Measurements from ENCODE around the gene ADORA1.

Gene ADORA1

GRCh38 chr1:203121186-203122015 lies 6.1 kb upstream of the ADORA1 start:
- DNase-seq (ENCODE audit: low read depth in 2 of 2) = no peak

- DNase-seq (ENCODE audit: low read depth in 2 of 2) = no peak
These were observed 5.4 kb upstream of the ADORA1 start for GRCh38 chr1:203122159-203122558.

GRCh38 chr1:203124011-203124410 lies 3.5 kb upstream of the ADORA1 start:
- no peak for DNase-seq (ENCODE audit: low read depth in 2 of 2)

- no peak for DNase-seq (ENCODE audit: low read depth in 2 of 2)
These were observed 2.8 kb upstream of the ADORA1 start for GRCh38 chr1:203124546-203125317.

- no peak for DNase-seq (ENCODE audit: low read depth in 2 of 2)
These were observed 1.2 kb upstream of the ADORA1 start for GRCh38 chr1:203126151-203126865.

- no peak for DNase-seq (ENCODE audit: low read depth in 2 of 2)
These were observed 460 bp upstream of the ADORA1 start for GRCh38 chr1:203126866-203127665.

DNA sequence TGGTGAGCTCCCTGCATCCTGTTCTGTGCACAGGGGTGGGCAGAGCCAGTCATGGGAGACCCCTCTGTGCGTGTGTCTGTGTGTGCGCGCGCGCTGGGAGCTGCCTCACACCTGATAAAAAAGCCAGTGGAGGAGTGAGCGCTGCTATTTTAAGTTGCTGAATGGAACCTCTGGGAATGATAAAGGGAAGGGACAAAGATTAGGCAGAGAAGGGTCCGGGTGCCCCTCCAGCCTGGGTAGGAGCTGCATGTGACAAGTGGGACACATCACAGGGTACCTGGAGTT lies 847 bp downstream of the ADORA1 start:
- DNase-seq (ENCODE audit: low read depth in 2 of 2) = no peak

DNA sequence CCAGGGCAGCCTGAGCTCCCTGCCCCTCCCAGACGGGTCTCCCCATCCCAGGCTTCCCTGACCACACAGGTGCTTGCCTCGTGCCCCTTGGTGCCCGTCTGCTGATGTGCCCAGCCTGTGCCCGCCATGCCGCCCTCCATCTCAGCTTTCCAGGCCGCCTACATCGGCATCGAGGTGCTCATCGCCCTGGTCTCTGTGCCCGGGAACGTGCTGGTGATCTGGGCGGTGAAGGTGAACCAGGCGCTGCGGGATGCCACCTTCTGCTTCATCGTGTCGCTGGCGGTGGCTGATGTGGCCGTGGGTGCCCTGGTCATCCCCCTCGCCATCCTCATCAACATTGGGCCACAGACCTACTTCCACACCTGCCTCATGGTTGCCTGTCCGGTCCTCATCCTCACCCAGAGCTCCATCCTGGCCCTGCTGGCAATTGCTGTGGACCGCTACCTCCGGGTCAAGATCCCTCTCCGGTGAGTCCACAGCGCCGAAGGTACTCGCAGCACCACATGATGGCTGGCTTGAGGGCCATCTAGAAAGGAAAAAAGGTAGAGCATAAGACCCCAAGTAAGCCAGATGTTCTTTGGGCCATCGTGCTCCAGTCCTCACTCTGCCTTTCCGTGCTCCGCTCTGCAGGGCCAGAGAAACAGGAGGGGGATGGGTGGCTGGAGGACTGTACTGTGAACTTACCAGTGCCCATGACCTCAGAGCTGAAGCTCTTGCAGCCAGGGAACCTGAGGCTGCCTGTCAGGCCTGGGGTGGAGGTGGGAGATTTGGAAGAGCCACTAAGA lies 1.4 kb downstream of the ADORA1 start:
- no peak for DNase-seq (ENCODE audit: low read depth in 2 of 2)

DNA sequence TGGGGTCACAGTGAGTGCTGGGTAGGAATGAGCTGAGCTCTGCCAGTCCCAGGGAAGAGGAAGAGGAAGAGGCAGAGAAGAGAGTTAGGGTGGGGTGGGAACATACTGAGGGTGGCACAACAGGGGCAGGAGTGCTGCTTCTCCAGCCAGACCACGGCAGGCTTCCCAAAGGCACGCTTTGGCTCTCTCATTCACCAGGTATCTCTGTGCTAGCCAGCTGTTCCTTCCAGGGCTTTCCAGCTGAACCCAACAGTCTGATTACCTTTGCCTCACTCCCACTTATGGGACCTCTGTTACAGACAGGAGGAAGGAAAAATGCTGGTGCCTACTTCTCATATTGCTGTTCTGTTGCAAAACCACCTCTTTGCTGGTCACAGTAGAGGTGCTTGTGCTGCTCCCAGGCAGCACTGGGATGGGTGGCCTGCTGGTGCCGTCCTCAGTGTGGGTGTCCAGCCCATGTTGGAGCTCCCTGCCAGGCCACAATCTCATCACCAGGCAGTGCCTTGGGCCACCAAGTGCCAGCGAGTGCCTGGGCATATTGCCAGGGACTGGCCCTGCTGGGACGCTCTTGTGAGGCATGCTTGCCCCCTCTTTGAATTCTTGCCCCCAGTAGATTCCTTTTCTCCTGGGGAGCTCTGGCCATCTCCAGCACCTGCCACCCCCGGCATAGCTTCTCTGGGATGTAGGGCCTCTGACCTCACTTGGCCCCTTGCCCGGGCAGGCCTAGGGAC lies 2.1 kb downstream of the ADORA1 start:
- DNase-seq (ENCODE audit: low read depth in 2 of 2) = no peak

- no peak for DNase-seq (ENCODE audit: low read depth in 2 of 2)
These were observed 2.9 kb downstream of the ADORA1 start for GRCh38 chr1:203130358-203130985.

DNA sequence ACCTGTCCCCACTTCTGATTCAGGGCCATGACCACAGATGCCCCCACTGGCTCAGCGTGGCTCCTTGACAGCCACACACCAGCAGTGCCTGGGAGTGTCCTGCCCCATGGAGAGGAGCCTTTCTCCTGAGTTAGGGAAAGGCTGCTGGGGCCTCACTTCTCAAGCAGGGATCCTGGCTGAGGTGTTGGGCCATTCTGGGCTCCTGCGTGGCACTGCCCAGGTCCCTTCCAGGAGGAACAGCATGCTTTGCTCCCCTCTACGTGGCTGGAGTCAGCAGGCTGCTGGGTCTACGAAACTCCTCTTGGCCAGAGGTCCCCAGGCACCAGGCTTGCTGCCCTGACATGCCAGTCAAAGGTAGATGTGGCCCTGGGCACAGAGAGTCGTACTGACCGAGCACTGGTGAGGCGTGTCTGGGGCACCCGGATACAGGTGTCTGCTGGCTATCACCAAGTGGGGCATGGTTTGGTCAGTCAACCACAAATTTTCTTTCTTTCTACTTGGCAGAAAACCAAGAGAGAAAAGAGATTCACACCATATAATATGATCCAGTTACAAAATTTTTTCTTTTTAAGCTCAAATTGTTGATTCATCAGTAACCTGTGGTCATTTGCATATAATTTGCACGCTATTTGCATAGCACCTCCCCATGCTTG lies 4.1 kb downstream of the ADORA1 start:
- no peak for DNase-seq (ENCODE audit: low read depth in 2 of 2)

GRCh38 chr1:203133970-203134725 lies 6.6 kb downstream of the ADORA1 start:
- DNase-seq (ENCODE audit: low read depth in 2 of 2) = no peak

- no peak for DNase-seq (ENCODE audit: low read depth in 2 of 2)
These were observed 8.2 kb downstream of the ADORA1 start for GRCh38 chr1:203135636-203136305.

DNA sequence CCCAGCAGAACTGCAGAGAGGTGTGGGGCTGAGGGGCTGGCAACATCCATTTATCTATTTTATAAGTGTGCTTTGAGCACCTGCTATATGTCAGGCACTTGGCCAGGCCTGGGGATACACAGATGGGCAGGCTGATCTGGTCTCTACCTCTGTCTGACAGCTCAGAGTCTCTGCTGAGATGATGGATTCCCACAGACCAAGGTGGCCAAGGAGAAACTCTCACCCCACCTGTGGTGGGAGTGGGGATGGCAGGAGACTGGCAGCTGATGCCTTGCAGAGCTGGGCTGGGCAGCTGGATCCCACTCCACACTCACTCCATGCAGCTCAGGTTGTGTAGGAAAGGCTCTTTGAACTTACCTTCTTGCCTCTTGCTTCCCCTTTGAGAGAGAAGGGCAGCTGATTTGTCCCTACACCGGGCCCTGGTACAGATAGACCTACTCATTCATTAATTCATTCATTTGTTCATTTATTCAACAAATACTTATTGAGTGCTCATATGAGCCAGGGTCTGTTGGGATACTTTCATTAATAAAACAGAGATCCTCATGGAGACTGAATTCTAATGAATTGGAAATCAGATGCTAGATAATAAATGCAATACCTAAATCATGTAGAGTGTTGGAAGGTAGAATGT lies 9.0 kb downstream of the ADORA1 start:
- no peak for DNase-seq (ENCODE audit: low read depth in 2 of 2)

GRCh38 chr1:203137324-203137723 lies 9.8 kb downstream of the ADORA1 start:
- DNase-seq (ENCODE audit: low read depth in 2 of 2) = no peak

DNA sequence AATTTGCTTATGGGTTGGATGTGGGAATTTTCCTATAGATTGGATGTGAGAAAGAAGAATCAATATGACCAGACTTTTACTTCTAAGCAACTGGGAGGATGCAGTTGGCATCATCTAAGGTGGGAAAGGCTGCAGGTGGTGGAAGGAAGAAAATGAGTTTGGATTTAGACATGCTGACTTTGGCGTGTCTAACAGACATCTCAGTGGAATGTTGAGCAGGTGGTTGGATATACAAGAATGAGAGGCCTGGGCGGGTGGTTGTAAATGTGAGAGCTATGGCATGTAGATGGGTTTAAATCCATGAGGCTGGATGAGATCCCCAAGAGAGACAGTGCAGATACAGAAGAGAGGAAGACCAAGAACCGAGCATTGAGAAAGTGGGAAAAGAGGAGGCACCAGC lies 10.5 kb downstream of the ADORA1 start:
- DNase-seq (ENCODE audit: low read depth in 2 of 2) = no peak

- no peak for DNase-seq (ENCODE audit: low read depth in 2 of 2)
These were observed 12.5 kb downstream of the ADORA1 start for GRCh38 chr1:203139976-203140475.
